GM21825 (cell line): ENCODE measurements around the gene NRXN3.
"Not testable (repeated sequence)": the region's sequence is repeated elsewhere in the genome, so short reads cannot be mapped to it uniquely, and the experiment has no call there.

Experiments used
- ATAC-seq: cut with Tn5 transposase; IDR thresholded peaks from one replicate; pipeline ENCODE4 v1.9.1; 2021; ENCODE audit warnings: mild to moderate bottlenecking, moderate library complexity; ENCODE audit not compliant: unreplicated experiment

NRXN3 gene

DNA sequence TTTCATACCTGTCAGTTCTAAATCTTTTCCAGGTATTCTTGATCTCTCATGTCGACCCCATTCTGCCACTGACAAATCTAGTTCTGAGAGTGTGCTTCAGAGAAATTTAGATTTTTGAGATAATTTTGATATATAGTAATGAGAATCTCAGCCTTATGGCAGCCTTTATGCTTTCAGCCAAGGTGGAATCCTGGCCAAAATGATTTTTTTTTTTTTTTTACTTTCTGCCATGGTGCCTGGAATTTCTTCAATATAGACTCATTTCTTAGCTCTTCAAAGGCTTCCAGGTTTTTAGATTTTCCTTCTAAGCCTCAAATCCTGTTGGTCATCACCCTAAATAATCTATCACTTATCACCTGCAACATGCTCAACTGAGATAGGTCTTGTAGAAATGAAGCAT is 926.6 kb downstream of the NRXN3 start:
- no peak for ATAC-seq

DNA sequence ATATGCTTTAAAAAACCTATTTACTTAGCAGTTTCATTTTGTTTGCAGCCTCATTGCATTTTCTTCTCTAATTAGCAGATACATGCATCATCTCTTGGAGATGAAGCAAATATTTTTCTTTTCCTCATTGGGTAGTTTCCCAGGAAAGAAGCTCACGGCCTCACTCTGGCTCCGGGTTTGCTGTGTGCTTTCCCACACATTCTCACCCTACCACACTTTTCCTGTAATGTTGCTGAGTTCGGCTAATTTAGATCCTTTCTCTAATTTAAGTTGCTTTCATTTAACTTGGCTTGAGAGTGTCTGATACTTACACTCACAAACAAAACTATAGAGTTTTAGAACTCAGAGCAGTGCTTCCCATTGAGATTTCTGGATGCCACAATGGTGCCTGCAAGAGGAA is 928.2 kb downstream of the NRXN3 start:
- no peak for ATAC-seq

DNA sequence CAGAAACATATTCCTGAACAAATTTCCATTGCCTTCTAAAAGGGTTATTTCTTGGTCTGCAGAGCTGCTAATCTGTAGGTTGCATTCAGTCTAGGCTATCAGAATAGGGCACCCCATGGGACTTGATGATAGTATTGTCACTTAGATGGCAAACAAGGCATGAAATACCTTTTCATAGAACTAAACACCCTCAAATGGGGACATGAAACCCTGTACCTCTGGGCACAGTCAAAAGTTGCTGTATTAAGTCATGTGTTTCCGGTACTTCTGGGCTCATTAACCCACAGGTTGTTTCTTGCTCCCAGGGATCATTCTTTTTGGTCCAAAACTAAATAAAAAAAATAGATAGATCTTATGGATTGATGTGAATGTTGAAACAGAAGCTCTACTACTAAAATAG is 930.4 kb downstream of the NRXN3 start:
- ATAC-seq = no peak

DNA sequence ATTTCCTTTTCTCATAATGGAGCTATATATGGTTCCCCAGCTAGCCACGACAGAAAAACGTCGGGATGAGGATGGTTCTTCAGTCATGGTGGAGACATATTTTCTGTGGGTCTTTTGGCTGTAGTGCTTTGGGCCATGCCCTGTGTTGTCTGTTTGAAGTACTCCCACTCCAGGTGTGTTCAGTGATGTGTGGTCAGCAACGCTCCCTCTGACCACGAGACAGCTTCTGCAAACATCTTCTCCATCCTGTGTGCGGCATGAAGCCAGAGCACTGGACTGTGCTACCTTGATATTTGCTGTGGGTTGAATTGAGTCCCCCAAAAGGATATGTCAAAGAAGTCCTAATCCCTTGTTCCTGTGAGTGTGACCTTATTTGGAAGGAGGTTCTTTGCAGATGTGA is 931.2 kb downstream of the NRXN3 start:
- ATAC-seq = no peak

DNA sequence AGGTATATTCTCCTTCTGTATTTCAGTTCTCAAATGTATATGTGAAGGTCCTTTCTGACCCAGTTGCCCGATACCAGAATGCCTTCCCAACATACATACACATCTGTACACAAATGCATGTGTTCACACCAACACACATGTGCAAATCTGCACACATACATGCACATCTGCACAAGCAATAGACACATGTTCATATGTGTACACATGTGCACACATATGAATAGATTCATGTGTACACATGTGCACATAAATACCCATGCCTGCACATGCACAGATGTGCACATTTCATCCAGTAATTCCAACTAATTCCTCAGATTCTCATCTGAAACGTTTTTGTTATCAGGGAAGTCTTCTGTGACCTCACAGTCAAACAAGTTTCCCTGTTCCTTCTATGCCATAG is 933.6 kb downstream of the NRXN3 start:
- ATAC-seq = no peak

DNA sequence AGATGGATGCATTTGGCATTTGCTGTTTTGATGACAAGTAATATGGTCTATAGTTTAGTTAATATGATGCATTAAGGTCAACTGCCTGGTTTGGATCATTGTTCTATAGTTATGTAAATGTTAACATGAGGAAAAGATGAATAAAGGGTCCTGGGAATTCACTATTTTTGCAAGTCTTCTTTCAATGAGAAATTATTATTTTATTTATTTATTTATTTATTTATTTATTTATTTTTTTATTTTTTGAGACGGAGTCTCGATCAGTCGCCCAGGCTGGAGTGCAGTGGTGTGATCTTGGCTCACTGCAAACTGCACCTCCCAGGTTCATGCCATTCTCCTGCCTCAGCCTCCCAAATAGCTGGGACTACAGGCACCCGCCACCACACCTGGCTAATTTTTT is 940.4 kb downstream of the NRXN3 start:
- ATAC-seq = not testable (repeated sequence)

DNA sequence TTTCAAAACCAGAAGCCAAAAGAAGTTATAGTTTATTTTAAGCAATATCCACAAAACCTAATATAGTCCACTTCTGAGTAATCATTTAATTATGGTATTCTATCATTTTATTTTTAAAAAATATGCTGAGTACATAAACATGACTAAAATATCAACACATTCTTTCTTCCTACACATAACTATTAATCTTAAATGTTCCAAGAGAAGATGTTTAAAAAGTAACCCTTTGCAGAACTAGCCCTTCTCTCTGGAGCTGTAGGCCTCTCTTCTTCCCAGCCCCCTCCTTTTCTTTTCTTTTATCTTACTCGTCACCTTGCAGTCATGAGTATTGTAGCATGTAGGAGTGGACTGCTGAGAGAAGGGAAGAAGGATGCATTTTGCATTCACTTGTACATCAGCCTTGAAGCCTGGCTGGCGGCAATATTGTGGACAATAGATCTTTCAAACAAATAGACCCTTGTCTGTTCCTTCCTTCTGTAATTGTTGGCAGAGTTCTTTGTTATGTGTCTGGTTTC is 941.9 kb downstream of the NRXN3 start:
- no peak for ATAC-seq

DNA sequence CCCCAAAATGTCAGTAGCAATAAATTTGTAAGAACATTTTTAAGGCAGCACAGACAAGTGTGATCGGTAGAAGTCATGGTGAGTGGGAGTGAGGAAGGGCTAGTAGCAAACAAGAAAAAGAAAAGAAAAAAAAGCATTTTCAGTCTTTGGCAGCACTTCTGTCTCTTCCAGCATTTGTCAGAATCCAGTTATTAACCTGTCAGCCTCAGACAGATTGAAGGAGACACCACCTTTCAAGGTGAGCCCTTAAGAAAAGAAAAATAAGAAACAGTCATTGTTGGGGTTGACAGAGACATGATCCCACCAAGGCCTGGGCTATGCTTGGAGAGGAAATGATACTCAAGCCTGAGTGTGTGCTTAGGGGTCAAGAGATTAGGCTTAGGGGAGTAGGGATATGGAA is 947.4 kb downstream of the NRXN3 start:
- ATAC-seq = no peak

DNA sequence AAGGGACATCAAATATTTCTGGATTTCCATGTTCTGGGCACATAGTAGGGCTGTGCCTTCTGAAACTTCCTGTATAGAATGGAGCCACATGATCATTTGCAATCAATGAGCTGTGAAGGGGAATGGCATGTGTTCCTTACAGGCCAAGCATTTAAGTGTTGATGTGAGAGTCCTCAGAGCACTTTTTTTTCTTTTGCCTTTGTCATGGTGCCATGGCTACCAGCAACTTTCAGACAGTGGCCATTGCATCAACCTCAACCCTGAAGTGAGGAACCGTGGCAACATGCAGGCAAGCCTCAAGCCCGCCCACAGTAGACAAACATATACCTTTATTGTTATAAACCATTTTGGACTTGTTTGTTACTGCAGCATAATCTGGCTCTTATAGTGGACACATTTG is 948.1 kb downstream of the NRXN3 start:
- ATAC-seq = no peak

DNA sequence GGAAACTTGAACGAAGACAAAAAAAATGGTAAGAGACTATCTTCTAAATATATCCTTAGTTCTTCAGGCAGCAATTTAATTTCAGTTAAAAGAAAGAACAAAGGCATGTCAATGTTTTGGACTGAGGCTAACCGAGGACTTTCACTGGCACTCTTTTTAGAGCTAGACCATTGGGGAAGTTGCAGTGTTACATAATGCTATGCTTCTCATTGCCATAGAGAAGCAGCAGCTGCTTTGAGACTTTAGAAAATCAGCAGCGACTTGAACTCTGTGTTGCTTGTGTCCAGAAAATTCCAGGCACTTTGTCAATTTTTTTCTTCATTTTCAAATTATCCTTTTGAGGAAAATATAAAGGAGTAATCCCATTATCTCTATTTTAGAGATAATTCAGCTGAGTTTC is 964.2 kb downstream of the NRXN3 start:
- ATAC-seq = no peak

DNA sequence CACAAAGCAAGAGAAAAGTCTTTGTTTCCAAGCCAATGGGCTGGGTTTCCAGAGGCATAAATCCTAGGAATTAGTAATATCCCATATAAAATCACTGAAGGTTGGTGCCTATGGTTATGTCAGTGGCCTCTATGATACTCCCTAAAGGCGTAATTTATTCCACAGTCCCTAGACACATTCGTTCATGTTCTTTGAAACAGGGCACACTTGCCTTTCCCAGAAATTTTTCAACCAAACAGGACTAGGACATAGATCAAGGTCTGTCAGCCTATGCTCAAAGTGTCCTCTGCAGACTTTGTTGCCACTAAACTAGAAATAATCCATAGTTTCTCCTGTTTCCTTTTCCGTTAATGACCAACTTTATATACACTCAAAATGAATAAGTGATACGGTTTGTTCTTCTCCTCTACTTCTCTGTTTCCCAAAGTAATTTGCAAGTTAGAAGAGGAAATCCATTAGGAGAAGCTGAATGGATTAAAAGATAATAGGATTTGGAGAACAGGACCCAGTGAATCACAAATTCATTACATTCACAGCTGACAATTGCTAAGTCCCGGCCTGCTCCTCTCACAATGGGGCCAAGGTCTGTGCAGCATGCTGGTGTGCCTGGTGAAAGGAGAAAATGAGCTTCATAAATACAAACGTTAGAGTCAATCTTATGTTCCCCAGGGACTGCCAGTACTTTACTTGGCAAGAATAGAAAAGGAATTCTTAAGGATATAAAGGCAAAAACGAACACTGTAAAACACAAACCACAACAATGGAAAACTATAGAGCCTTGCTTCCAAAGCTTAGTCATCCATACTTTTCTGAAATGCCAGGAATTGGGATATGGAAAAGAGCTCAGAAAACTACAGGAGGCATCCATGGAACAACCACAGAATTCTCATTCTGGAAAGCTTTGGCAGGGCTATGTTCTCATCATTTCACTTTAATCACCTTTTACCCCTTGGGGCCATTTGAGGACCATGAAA is 966.2 kb downstream of the NRXN3 start:
- ATAC-seq = no peak

DNA sequence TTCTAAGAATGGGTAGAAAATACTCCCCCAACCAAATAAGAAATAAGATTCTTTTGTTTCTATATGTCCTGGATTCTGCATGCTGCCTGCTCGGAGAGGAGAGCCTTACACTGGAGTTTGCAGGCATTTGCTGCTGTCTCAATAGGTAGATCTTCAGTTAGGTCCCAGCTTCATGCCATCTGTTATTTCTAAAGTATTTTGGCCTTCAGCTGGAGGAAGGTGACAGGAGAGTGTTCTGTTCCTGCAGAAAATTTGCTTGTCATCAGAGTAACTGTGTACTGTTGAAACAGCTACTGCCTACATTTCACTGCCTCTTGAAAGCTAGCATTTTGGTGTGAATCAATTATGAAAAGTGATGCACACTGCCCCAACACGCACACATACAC is 966.9 kb downstream of the NRXN3 start:
- ATAC-seq = no peak

DNA sequence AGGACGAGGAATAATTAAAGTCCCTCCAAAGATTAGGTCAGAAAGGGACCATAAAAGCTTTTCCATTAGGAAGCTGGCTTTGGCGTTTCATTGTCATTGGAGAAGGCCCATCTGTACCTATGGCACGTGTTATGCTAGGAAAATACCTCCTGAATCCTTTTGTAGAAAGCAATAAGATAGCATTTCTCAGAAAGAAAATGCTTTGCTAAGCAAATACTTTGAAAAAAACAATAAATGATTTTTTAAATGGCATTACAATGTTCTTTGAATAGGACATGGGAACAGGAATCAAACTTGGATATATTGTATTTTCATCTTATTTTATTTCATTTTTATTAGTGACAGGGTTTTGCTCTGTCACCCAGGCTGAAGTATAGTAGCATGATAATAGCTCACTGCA is 967.7 kb downstream of the NRXN3 start:
- no peak for ATAC-seq

DNA sequence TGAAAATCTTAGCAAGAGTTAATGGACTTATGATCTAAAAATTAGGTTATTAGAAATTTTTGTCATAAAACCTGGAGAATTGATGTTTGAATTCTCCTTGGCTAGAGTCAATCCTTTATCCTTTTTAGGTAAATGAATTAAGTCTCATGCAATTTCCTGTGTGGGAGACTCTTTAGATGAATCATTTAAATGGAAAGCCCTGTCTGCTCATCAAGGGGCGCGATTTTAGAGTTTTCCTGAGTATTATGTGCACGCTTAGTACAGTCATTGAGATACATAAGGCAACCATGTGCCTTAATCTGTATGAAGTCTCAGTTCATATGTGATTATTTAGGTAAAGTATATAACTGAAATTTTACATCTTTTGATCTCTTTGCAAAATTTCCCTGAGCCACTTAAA is 974.7 kb downstream of the NRXN3 start:
- no peak for ATAC-seq

DNA sequence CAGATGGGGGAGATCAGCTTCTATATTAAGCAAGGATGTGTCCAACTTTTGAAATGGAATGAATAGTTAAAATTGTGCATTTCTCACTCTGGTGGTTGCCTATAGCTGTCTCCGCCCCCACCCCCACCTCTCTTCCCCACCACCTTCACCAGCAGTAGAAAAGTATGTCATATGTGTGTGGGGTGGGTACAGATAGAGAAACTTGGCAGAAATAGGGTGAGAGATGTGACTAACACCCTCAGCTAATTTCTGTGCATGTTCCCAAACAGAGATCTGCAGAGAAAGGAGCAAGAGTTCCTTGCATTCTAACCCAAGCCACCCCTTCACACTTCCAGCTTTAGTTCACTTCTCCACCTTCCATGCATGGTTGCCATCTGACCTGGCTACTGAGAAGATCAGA is 980.1 kb downstream of the NRXN3 start:
- no peak for ATAC-seq

DNA sequence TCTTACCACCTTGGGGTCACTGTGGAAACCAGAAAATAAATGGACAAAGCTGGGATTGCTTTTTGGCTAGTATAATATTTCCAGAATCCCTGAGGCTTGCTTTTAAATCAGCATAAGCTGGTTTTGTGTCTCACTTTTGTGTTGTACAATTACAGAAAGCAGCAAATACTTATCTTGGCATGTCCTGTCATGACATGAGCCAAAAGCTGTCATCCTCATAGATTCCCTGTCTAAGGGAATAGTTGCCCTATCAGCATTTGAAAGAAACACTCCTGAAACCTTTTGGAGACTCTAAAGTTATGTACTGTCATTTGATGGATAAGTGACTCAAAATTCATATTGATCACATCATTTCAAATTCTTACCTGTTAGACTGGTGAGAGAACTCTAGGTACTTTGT is 987.2 kb downstream of the NRXN3 start:
- no peak for ATAC-seq

DNA sequence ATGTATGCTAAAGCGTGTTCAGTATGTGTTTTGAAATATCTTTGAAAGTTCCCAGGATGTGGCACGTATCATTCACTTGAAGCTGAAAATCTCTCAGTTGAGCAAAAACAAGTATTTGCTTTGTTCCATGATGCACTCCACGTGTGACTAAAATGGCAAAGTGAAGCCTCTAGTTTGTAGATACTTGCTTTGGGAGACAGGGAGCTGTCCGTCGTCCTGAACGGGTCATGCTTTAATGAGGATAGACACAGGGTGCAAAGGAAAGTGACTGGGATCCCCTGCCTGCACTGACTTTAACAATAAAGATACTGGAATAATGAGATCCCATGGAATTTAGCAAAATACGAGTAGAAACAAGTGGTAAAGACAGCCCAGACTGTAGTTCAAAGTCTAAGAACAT is 991.4 kb downstream of the NRXN3 start:
- ATAC-seq = no peak

DNA sequence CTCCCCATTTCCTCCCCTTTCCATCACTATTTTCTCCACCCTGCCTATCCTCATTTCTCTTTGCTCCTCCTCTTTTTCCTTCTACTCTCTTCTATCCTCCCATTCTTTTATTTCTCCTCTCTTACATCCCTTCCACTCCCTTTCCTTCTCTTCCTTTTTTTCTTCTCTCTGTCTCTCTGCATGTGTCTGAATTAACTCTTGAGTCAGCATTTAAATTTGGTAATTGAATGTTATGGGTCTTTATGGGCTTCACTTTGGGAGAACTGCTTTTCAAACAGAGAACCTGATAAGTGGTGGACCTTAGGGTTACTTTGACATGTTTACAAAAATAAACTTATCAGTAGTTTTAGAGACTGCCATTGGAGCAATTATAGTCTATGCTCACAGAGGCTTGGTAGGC is 992.7 kb downstream of the NRXN3 start:
- no peak for ATAC-seq

DNA sequence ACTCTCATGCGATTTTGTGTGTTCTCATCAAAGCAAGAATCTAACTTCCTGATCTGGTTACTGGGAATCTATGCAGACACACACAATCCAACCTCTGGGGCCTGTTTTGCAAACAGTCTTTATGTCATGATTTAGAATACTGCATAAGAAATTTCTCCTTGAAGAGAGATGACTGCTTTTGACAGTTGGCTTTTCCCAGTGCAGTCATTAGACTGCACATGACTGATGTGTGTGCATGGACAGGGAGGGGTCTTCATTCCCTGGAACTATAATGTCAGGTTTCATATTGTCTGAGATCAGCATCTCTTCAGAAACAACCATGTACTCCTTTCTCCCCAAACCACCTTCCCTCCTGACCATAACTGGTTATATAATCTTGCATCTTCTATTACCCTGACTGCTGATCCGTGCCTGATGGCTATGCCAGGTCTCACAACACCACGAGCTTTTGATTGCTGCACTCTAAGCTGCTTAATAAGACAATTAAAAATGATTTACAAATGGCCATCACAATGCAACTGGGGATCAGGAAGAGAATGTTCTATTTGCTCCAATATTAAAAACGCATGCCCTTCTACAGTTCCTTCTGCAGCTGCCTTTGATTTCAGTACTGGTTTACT is 995.4 kb downstream of the NRXN3 start:
- no peak for ATAC-seq

DNA sequence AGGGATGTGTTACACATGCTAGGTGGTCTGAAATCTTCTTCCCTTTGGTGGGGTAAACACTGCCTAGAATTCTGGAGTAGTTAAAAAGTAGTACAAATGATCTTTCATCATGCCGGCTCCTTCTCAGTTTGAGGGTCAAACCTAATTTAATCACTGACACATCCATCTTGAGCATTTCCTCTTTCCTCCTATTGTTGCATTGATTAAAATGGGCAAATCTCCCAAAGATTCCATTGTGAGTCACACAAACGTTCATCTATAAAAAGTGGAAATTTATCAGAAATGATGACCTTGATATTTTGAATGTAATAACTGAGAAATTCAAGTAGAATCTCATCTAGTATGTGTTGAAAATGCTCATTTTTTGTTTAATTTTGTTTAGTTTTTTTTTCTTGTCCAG is 996.0 kb downstream of the NRXN3 start:
- ATAC-seq = no peak

DNA sequence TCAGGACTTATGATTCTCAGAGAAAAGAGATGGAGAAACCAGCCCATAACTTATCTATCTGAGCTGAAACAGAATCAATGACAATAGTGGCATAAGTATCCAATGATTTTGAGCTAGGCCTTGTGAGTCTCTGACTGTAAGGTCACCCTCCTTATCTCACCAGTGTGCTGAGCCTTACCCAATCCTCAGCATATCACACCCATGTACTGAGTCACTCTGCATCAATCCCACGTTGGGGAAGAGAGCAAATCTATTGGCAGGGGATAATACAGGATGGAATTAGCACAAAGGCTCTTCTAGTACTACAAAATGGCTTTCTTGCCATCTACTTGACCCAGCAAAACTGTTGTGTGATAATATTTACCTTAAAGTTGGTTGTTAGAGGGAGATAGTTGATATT is 997.8 kb downstream of the NRXN3 start:
- no peak for ATAC-seq

DNA sequence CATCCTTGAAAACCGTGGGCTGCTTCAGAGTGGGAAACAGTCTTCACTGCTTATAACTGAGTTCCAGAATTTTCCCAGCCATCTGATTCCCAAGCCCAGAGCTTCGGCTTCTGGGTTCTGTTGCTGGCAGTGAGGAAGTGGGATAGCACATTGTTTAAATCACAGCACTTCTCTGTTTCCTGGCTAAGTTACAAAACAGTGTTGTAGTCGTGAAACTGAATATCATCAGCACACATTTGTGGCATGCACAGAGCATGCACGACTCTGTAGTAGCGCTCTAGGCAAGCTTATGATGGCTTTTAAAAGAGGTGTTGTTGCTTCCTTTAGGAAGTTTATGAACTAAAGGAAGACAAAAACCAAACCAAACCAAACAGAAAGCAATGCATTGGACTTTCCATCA is 1005.5 kb downstream of the NRXN3 start:
- ATAC-seq = no peak
